HK-2 (cell line): ENCODE measurements around the gene CCDC87.
"Not testable (repeated sequence)": the region's sequence is repeated elsewhere in the genome, so short reads cannot be mapped to it uniquely, and the experiment has no call there.

Experiments
- DNase-seq: peaks from one replicate; pipeline ENCODE4 v3.0.0-alpha.2; 2018; ENCODE audit not compliant: unreplicated experiment

CCDC87 gene

GRCh38 chr11:66616379-66617154, 23.7 kb upstream of the CCDC87 start, which contains the start of gene RBM14:
TSS of gene RBM14 (plus strand) at chr11:66616630. CDS start at chr11:66616721, 91 bp downstream.
- peak; percentile 97 for DNase-seq

DNA sequence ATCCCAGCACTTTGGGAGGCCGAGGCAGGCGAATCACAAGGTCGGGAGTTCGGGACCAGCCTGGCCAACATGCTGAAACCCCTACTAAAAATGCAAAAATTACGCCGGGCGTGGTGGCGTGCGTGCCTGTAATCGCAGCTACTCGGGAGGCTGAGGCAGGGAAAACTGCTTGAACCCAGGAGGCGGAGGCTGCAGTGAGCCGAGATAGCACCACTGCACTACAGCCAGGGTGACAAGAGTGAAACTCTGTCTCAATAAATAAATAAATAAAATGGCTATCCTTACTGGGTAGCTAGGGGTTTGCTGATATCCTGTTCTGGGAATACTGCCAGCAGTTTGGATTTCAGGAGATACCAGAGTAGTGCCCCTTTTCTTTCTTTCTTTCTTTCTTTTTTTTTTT, 21.2 kb upstream of the CCDC87 start:
- DNase-seq: no peak

DNA sequence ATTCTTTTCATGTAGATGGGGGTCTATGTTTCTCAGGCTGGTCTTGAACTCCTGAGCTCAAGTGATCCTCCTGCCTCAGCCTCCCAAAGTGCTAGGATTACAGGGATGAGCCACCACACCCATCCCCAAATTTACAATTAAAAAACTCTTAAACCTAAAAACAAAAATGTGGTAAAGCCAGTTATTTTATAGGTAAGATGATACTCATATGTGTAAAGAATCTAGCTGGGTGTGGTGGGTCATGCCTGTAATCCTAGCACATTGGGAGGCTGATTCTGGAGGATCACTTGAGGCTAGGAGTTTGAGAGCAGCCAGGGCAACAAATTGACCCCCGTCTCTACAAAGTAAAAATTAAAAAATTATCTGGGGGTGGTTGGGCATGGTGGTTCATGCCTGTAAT, 19.6 kb upstream of the CCDC87 start:
- DNase-seq: no peak

DNA sequence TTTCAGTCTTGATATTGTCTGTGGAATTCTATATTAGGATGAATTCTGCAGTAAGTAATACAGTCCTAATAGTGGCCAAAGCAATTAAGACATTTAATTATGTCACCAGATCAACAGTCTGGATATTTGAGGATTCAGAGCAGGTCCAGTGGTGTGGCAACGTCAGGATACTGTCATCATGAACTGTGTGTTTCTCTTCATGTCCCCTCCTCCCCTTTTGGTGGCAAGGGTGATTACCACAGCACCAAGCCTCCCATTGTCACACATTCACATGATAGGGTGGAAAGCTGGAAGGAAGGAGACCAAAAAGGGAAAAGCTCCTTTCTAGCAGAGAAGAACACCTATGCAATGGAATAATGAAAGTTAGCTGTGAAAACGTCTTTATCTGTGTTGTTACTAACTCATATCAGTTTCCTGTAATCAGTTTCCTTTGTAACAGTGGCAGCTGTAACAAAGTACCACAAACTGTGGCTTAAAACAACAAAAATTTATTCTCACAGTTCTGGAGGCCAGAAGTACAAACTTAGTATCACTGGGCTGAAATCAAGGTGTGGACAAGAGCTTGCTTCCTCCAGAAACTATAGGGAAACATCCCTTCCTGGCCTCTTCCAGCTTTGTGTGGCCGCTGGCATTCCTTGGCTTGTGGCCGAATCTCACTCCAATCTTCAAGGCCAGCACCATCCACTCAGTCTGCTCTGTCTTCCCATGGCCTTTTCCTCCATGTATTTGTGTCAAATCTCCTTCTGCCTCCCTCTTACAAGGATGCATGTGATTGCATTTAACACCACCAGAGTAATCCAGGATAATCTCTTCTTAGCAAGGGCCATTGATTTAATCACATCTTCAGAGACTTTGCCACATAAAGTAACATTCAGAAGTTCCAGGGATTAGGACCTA, 17.1 kb upstream of the CCDC87 start:
- DNase-seq: no peak

- no peak for DNase-seq
Observed at GRCh38 chr11:66607126-66607834, 14.4 kb upstream of the CCDC87 start.

GRCh38 chr11:66606608-66607007, 13.7 kb upstream of the CCDC87 start:
- not testable (repeated sequence) for DNase-seq

DNA sequence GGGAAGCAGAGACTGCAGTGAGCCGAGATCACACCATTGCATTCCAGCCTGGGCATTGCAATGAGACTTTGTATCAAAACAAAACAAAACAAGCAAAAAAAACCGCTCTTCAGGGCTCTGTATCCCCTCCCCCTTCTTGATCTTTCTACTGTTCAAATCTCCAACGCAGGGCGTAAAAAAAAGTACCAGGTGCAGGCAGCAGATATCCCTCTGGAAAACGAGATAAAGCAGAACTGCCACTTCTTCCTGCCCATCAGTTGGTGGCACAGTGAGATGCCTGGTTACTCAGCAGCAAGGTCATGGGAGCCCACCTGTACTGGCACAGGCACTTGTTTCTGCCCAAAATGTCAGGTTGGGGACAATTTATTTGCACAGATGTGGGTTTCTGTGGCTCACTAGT, 11.3 kb upstream of the CCDC87 start:
- DNase-seq: no peak

- no peak for DNase-seq
Observed at GRCh38 chr11:66603072-66603471, 10.2 kb upstream of the CCDC87 start.

GRCh38 chr11:66600631-66601233, 7.9 kb upstream of the CCDC87 start:
- DNase-seq: no peak

- no peak for DNase-seq
Observed at GRCh38 chr11:66600219-66600618, 7.4 kb upstream of the CCDC87 start.

DNA sequence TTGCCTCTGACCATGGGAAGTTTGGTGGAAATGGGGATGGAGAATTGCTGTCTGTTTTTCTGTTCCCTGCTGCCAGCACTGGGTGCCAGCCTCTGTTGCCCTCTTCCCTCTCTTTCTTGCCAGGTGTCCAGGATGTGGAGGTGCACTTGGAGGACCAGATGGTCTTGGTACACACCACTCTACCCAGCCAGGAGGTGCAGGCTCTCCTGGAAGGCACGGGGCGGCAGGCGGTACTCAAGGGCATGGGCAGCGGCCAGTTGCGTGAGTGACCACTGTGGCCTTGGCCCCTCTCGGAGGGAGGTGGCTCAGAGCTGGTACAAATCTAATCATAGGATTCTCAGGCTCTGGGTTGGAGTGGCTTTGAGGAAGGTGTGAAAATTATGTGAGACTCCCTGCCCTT, 6.1 kb upstream of the CCDC87 start:
- no peak for DNase-seq

DNA sequence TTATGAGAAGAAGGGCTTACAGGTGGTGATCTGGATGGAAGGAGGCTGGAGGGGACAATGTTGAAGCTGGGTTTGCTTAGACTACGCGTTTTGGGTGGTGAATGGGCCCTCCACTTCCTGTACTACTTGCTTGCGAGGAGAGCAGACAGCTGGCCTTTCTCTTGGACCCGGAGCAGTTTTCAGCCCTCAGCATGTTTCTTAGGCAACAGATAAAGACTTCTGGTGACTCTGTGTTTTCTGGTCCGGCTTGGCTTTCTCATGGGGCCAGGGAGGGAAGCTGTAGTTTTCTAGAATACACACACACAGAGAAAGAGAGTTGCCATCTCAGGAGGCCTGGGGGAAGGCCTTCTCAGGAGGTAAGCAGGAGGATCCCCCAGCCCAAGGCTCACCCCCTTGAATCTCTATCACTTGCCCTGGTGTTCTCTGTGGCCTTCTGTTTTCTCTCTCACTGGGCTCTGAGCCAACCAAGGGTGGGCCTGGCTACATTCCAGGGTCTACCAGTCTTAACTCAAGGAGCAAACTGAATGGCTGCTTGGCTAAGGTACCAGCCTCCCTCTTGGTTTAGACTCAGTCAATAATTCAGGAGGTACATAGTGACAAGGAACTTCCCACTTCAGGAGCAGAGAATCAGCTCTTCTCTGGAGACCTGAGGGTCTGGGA, 2.5 kb upstream of the CCDC87 start:
- DNase-seq: no peak

- DNase-seq: peak; percentile 4
Observed at GRCh38 chr11:66593650-66594049, 787 bp upstream of the CCDC87 start.

DNA sequence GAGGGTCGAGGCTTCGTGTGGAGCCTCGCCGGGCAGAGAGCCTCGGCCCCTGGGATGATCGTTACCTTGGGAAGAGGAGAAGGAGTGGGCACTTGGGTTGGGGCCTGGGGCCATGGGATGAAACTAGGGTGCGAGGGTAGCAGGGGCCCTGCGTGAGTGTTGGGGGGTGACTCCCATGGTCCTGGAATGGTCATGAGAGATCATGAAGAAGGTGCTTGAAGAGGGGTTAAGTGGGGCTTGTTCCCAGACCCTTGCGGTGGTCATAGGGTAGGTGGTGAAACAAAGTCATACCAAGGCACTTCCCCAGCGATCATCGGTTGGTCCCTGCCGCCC, 406 bp upstream of the CCDC87 start:
- DNase-seq: no peak

DNA sequence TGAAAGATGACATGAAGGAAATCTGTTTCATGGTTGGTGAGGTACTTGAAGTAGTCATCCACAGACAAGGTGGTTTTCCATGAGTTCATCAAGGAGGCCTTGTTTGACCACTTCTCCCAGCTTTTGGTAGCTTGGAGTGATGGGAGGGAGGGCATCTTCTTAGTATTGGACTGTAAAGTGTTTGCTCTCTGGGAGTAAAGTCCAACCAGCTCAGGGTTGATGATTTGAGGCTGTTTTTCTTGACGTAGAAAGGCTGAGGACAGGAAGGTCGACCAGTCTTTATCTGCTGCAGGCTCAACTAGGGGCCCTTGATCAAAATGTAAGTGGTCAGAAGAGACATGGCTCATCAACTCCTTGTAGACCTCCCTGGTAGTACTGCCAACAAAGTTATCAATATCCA, 1.7 kb downstream of the CCDC87 start:
- no peak for DNase-seq

DNA sequence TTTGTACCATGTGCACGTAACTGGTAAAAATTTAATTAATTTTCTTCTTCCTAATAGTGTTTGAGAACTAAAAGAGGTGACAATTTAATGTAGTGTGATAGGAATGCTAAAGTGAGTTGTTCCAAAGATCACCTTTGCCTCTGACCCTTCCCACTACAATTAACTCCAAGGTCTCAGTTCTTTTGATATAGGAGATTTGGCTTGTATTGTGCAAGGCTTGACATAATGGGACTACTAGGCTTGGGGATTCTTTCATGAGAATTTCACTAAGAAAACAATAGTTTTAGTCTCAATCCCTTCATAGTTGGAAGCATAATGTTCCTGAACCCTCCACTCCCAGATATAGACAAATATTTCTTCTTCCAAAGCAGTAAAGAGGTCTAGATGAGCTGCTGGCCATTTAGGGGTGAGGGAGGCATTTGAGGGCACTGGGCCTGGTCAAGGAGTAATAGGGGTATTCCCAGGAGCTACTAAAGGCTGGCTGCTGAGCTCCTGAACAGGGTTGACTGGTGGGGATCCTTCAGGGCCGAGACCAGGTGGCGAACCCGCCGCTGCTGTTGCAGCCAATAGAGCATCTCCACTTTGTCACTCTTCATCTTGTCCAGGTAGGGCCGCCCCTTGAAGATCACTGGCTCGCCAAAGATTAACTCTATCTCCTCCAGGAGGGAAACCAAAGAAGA, 2.7 kb downstream of the CCDC87 start:
- DNase-seq: no peak

GRCh38 chr11:66589315-66589714, 3.5 kb downstream of the CCDC87 start:
- DNase-seq: not testable (repeated sequence)

- no peak for DNase-seq
Observed at GRCh38 chr11:66586136-66586535, 6.7 kb downstream of the CCDC87 start.

- DNase-seq: not testable (repeated sequence)
Observed at GRCh38 chr11:66585447-66585846, 7.4 kb downstream of the CCDC87 start.

GRCh38 chr11:66582565-66583147, 10.2 kb downstream of the CCDC87 start:
- DNase-seq: not testable (repeated sequence)
